ENCODE results near the gene APCDD1.

Gene APCDD1

GRCh38 chr18:10431680-10432079, 22.8 kb upstream of the APCDD1 start:
- H3K4me3 ChIP-seq (ENCODE audit: low read depth, low read length): no peak overlapping the region
- TF ChIP-seq CTCF (IDR thresholded peaks at IDR 0.05; ENCODE audit: low read depth, low read length): no peak

GRCh38 chr18:10432781-10433180, 21.7 kb upstream of the APCDD1 start:
- H3K4me3 ChIP-seq (ENCODE audit: low read depth, low read length): no peak overlapping the region
- TF ChIP-seq CTCF (IDR thresholded peaks at IDR 0.05; ENCODE audit: low read depth, low read length): no peak

- no peak overlapping the region for H3K4me3 ChIP-seq (ENCODE audit: low read depth, low read length)
- no peak for TF ChIP-seq CTCF (IDR thresholded peaks at IDR 0.05; ENCODE audit: low read depth, low read length)
Observed at GRCh38 chr18:10436160-10436559, 18.3 kb upstream of the APCDD1 start.

GRCh38 chr18:10437837-10438236, 16.6 kb upstream of the APCDD1 start:
- TF ChIP-seq CTCF (IDR thresholded peaks at IDR 0.05; ENCODE audit: low read depth, low read length): no peak
- H3K4me3 ChIP-seq (ENCODE audit: low read depth, low read length): no peak overlapping the region

- TF ChIP-seq CTCF (IDR thresholded peaks at IDR 0.05; ENCODE audit: low read depth, low read length): no peak
- no peak overlapping the region for H3K4me3 ChIP-seq (ENCODE audit: low read depth, low read length)
Observed at GRCh38 chr18:10439898-10440297, 14.5 kb upstream of the APCDD1 start.

- no peak overlapping the region for H3K4me3 ChIP-seq (ENCODE audit: low read depth, low read length)
- no peak for TF ChIP-seq CTCF (IDR thresholded peaks at IDR 0.05; ENCODE audit: low read depth, low read length)
Observed at GRCh38 chr18:10440884-10441283, 13.6 kb upstream of the APCDD1 start.

GRCh38 chr18:10441472-10441871, 13.0 kb upstream of the APCDD1 start:
- no peak for TF ChIP-seq CTCF (IDR thresholded peaks at IDR 0.05; ENCODE audit: low read depth, low read length)
- H3K4me3 ChIP-seq (ENCODE audit: low read depth, low read length): no peak overlapping the region
